Tibial artery (tissue), 4 donors: ENCODE results near the gene TAF1B.

Experiments
- DNase-seq, 2 donors: peaks; one replicate each; pipeline ENCODE4 v3.0.0-alpha.2; 2019
- H3K27ac ChIP-seq, 2 donors: fragments of 200-600 bp; sonication (generic) in 1 of 2; 1 replicate in 1 of 2; 2 replicates in 1 of 2; pipeline ENCODE4 v1.5.1; 2018 to 2019; ENCODE audit warnings: mild to moderate bottlenecking in 1 of 2
- H3K27me3 ChIP-seq, 2 donors: fragments of 200-600 bp; sonication (generic) in 1 of 2; one replicate each; pipeline versions ENCODE4 v1.5.1 to v1.6.0; 2016 to 2019
- H3K36me3 ChIP-seq, 3 donors: fragments of 200-600 bp; sonication (generic) in 2 of 3; one replicate each; pipeline ENCODE4 v1.5.1; 2016 to 2019; ENCODE audit warnings: mild to moderate bottlenecking in 2 of 3
- H3K4me1 ChIP-seq, 4 donors: fragments of 200-600 bp; sonication (generic) in 2 of 4; 1 replicate in 3 of 4; 2 replicates in 1 of 4; pipeline ENCODE4 v1.5.1; 2016 to 2019
- H3K4me3 ChIP-seq, 2 donors: fragments of 200-600 bp; sonication (generic) in 1 of 2; 1 replicate in 1 of 2; 2 replicates in 1 of 2; pipeline ENCODE4 v1.5.1; 2018 to 2019; ENCODE audit warnings: mild to moderate bottlenecking in 2 of 2
- H3K9me3 ChIP-seq, 3 donors: fragments of 200-600 bp; sonication (generic) in 1 of 3; one replicate each; pipeline ENCODE4 v1.5.1; 2016 to 2019
- CTCF ChIP-seq, 2 experiments: fragments of 200-600 bp in 1 of 2; fragments of 450-650 bp in 1 of 2; IDR thresholded peaks; one replicate each; pipeline ENCODE4 v1.5.1; 2017 to 2019; ENCODE audit warnings: antibody characterized with exemption in 2 of 2, mild to moderate bottlenecking in 1 of 2, moderate library complexity in 1 of 2
- intact Hi-C: fragments of 100-400 bp; cut with DNase I; formaldehyde crosslinking; loops from one replicate; pipeline ENCODE4 v1.15.0; 2023; ENCODE audit warnings: low total_unique reads

The TAF1B gene

DNA sequence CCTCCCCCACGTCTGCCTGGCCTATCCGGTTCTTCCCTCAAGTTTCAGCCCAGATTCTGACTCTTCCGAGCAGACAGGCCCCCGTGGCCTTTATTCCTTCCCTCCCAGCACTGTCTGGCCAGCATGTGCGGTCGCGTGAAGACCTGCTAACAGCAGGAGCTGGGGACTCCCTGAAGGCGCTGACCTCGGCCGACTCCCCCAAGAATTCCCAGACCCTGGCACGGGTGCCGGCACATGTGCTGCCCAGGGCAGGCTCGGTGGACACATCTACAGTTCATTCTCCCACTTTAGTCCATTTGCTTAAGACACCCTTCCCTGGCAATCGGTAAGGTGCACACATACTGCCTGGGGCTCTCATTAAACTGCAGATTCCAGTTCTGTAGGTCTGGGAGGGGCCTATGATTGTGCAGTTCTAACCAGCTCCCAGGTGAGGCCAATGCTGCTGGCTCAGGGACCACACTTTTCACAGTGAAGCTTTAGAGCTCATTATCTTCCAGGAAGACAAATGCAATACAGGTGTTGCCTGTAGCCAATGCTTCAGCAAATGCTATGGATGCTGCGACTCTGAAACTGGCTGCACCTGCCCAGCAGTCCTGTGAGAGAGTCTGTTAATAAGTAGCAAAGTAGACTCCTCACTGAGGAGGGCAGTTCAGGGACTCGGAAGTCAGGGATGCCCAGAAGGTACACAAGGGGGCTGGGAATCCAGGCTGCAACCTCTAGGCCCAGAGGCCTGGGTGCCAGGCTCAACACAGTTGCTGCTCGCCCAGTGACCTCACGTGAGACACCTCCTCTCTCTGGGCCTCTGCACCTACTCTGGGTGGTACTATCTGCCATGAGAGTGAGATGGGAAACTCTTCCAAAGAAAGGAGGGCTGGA lies 45.4 kb upstream of the TAF1B start:
- DNase-seq = peak in 1 of 2 donors; percentile 48
- H3K4me3 ChIP-seq = no peak overlapping the region
- no peaks in the 10 kb centered on the region for H3K36me3 ChIP-seq
- H3K4me1 ChIP-seq = peaks cover 0 to 31% (median 2%) of the 10 kb centered on the region in 4 donors
- peaks cover 0 to 4% of the 10 kb centered on the region in 2 donors for H3K27me3 ChIP-seq
- intact Hi-C loops = no loop called here
- H3K27ac ChIP-seq = no peak overlapping the region
- H3K9me3 ChIP-seq = no peaks in the 10 kb centered on the region
- TF ChIP-seq CTCF (IDR thresholded peaks at IDR 0.05) = no peak

DNA sequence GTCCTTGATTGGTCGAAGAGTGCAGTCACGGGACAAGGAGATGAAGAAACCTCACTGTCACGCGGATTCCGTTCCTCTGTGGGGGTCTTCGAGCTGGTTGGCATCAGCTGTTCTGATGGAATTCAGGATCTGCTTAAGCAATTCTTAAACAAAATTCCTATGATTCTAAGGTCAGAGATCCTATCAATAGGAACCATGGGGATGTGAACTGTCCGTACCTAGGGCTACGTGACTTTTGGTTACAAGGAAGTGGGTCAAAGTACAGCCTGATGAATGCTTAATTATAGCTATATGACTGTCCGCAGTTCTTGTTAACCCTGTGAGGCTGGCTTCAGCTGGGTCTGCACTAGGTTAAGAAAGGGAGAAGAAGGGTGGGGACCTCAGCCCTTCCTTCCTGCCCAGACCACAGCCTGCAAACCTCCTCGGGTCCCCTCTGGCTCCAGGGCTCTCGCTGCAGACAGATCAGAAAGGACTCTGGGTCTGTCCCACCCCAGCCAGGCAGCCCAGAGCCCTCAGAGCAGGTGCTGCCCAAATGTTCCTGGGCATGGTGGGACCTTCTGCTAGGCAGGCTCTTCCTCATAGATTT lies 44.2 kb upstream of the TAF1B start:
- Histone ChIP-seq H3K9me3 (no peaks in the 10 kb centered on the region), H3K36me3 (no peaks in the 10 kb centered on the region), H3K27ac (no peak overlapping the region), H3K27me3 (peaks cover 0 to 4% of the 10 kb centered on the region in 2 donors), H3K4me1 (peaks cover 0 to 32% (median 2%) of the 10 kb centered on the region in 4 donors), H3K4me3 (no peak overlapping the region)
- DNase-seq = peak in 1 of 2 donors; percentile 61
- intact Hi-C loops = no loop called here
- no peak for TF ChIP-seq CTCF (IDR thresholded peaks at IDR 0.05)

GRCh38 chr2:9799729-9800632 lies 43.3 kb upstream of the TAF1B start:
- intact Hi-C loops = loop anchor here (10.0 kb wide), 1 partner anchor 635 kb away; no protein-coding TSS in a partner anchor

DNA sequence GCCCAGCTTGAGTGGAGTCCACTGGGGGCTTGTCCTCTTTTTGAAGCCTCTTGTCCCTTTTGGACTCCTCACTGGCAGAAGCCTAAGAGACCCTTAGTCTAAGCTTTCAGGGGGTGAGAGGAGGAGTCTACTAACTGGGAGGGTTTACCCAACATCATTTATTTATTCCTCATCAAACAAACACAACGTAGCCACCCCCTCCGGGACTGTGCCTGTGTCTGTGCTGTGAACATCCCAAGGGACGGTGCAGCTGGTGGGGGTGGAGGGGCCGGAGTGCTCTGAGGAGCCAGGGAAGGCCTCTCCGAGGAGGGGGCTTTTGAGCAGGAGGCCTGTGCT lies 42.7 kb upstream of the TAF1B start:
- Histone ChIP-seq H3K27me3 (no peaks in the 10 kb centered on the region), H3K36me3 (no peaks in the 10 kb centered on the region), H3K9me3 (no peaks in the 10 kb centered on the region), H3K4me3 (no peak overlapping the region), H3K27ac (no peak overlapping the region), H3K4me1 (peaks cover 0 to 32% (median 2%) of the 10 kb centered on the region in 4 donors)
- no peak for TF ChIP-seq CTCF (IDR thresholded peaks at IDR 0.05)
- no peak for DNase-seq
- intact Hi-C loops = loop anchor here (10.0 kb wide), 1 partner anchor 634 kb away; no protein-coding TSS in a partner anchor

More at GRCh38 chr2:9799729-9800632, 43.3 kb upstream of the TAF1B start:
- DNase-seq = peak; percentile 81 to 87
- peaks cover 0 to 32% (median 2%) of the 10 kb centered on the region in 4 donors for H3K4me1 ChIP-seq
- H3K9me3 ChIP-seq = no peaks in the 10 kb centered on the region
- no peaks in the 10 kb centered on the region for H3K36me3 ChIP-seq
- no peak overlapping the region for H3K27ac ChIP-seq
- H3K4me3 ChIP-seq = no peak overlapping the region
- TF ChIP-seq CTCF (IDR thresholded peaks at IDR 0.05) = peak; percentile 90 to 95
- no peaks in the 10 kb centered on the region for H3K27me3 ChIP-seq

- Histone ChIP-seq H3K4me1 (peaks cover 0 to 32% (median 2%) of the 10 kb centered on the region in 4 donors), H3K27me3 (no peaks in the 10 kb centered on the region), H3K9me3 (no peaks in the 10 kb centered on the region), H3K4me3 (no peak overlapping the region), H3K27ac (peak overlapping the region in 1 of 2 donors; percentile 52), H3K36me3 (no peaks in the 10 kb centered on the region)
- intact Hi-C loops = loop anchor here (10.0 kb wide), 1 partner anchor 634 kb away; no protein-coding TSS in a partner anchor
- DNase-seq = peak in 1 of 2 donors; percentile 66
- no peak for TF ChIP-seq CTCF (IDR thresholded peaks at IDR 0.05)
Observed at GRCh38 chr2:9800975-9801726, 42.1 kb upstream of the TAF1B start.
